Measurements from ENCODE around the gene VWC2. TPM values are rescaled to one million over a fixed set of nuclear protein-coding genes. Genes with fewer than 3 reads are reported as not detected.
A peak's percentile ranks its signal among the peaks of the same experiment; 100 is the strongest.
"Not testable (repeated sequence)": the region's sequence is repeated elsewhere in the genome, so short reads cannot be mapped to it uniquely, and the experiment has no call there.

The VWC2 gene
- total and polyA plus RNA-seq, 9 donors: 1.7 to 16.7 (median 6.1) TPM

- peak overlapping the region in 1 of 2 donors; percentile 11 for H3K27ac ChIP-seq
- H3K9me3 ChIP-seq: no peaks in the 10 kb centered on the region
- no peak for DNase-seq
- H3K27me3 ChIP-seq: no peaks in the 10 kb centered on the region
- no peaks in the 10 kb centered on the region for H3K36me3 ChIP-seq
- intact Hi-C loops (cut with DNase I): loop anchor here in 2 of 4 donors (10.0 kb wide), 2 partner anchors 66 to 1526 kb away; partner anchors contain the start of gene VWC2 (in 1 of the 2)
- H3K4me3 ChIP-seq: no peak overlapping the region
- H3K4me1 ChIP-seq (ENCODE audit: insufficient read depth): no peaks in the 10 kb centered on the region
- no peak for TF ChIP-seq POLR2A (IDR thresholded peaks at IDR 0.05)
- TF ChIP-seq EP300 (IDR thresholded peaks at IDR 0.05): no peak
- TF ChIP-seq, protein P1, sequence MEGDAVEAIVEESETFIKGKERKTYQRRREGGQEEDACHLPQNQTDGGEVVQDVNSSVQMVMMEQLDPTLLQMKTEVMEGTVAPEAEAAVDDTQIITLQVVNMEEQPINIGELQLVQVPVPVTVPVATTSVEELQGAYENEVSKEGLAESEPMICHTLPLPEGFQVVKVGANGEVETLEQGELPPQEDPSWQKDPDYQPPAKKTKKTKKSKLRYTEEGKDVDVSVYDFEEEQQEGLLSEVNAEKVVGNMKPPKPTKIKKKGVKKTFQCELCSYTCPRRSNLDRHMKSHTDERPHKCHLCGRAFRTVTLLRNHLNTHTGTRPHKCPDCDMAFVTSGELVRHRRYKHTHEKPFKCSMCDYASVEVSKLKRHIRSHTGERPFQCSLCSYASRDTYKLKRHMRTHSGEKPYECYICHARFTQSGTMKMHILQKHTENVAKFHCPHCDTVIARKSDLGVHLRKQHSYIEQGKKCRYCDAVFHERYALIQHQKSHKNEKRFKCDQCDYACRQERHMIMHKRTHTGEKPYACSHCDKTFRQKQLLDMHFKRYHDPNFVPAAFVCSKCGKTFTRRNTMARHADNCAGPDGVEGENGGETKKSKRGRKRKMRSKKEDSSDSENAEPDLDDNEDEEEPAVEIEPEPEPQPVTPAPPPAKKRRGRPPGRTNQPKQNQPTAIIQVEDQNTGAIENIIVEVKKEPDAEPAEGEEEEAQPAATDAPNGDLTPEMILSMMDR (IDR thresholded peaks at IDR 0.05): no peak
- 52 to 63% (median 55%) methylated on average over 5 of the region's 5 CpGs for WGBS, 3 donors
Measured at GRCh38 chr7:49840751-49841405, 67.4 kb downstream of the VWC2 start.

DNA sequence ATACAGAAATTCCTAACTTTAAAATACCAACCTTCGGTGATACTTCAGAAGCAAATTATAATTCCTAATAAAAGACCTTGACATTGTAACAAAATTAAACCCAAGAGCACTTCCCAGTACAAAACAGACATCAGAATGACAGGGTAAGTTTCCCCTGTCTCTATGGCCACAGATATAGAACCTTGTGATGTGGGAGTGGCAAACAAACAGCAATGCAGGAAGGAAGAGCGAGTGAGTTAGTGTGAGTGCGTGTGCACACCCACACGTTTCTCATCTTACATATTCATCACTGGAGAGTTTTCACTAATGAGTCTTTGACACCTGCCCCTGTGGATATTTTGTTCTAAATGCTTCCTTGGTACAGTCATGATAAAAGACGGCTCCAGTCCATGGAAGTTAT, 72.2 kb downstream of the VWC2 start:
- intact Hi-C loops (cut with DNase I): loop anchor here in 2 of 4 donors (10.0 kb wide), 2 partner anchors 71 to 1531 kb away; partner anchors contain the start of gene VWC2 (in 1 of the 2)
- no peak overlapping the region for H3K4me3 ChIP-seq
- WGBS, 3 donors: 48 to 62% (median 54%) methylated on average over 5 of the region's 5 CpGs
- TF ChIP-seq, protein P1 (IDR thresholded peaks at IDR 0.05): no peak
- TF ChIP-seq EP300 (IDR thresholded peaks at IDR 0.05) (no peak), POLR2A (IDR thresholded peaks at IDR 0.05) (no peak)
- no peaks in the 10 kb centered on the region for H3K36me3 ChIP-seq
- no peaks in the 10 kb centered on the region for H3K27me3 ChIP-seq
- no peak for DNase-seq
- no peaks in the 10 kb centered on the region for H3K4me1 ChIP-seq (ENCODE audit: insufficient read depth)
- H3K9me3 ChIP-seq: no peaks in the 10 kb centered on the region
- no peak overlapping the region for H3K27ac ChIP-seq

DNA sequence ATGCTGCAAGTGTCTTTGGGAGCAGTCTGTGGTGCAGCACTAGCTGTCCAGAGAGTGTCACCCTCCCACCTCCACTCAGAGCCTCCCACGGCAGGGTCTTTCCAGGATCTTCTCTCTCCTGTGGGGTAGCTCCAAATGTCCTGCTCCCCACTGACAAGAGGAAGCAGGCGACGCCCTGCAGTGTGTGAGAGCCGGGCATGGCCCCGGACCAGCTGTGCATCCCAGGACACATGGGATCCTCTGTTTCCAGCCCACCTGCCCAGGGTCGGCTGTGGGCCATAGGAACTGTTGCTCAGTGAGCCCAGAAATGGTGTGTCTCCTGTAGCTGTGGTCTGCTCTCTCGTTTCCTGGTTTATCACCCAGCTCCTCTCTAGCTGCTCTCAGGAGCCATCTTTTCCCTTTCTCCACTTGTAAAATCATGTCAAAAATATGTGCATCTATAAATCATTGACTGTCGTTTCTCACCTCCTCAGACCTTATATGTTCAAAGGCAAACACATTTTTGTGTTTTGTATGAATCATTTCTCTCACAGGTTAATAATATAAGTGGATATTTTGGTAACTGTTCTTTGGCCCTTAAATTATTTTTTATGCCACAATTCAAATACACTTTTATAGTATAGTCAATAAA, 74.9 kb downstream of the VWC2 start:
- H3K4me1 ChIP-seq (ENCODE audit: insufficient read depth): no peaks in the 10 kb centered on the region
- intact Hi-C loops (cut with DNase I): loop anchor here in 2 of 4 donors (10.0 kb wide), 2 partner anchors 74 to 1534 kb away; partner anchors contain the start of gene VWC2 (in 1 of the 2)
- H3K36me3 ChIP-seq: no peaks in the 10 kb centered on the region
- H3K4me3 ChIP-seq: no peak overlapping the region
- TF ChIP-seq, protein P1 (IDR thresholded peaks at IDR 0.05): no peak
- TF ChIP-seq POLR2A (IDR thresholded peaks at IDR 0.05) (no peak), EP300 (IDR thresholded peaks at IDR 0.05) (no peak)
- no peaks in the 10 kb centered on the region for H3K9me3 ChIP-seq
- H3K27ac ChIP-seq: no peak overlapping the region
- WGBS, 3 donors: 78 to 89% (median 82%) methylated on average over 8 of the region's 8 CpGs
- no peak for DNase-seq
- no peaks in the 10 kb centered on the region for H3K27me3 ChIP-seq

GRCh38 chr7:49850921-49851613, 77.6 kb downstream of the VWC2 start:
- intact Hi-C loops (cut with DNase I): loop anchor here in 2 of 4 donors (10.0 kb wide), 3 partner anchors 76 to 1556 kb away; partner anchors contain the start of gene VWC2 (in 1 of the 2)
- peak in 1 of 5 donors; percentile 55 for DNase-seq
- no peaks in the 10 kb centered on the region for H3K27me3 ChIP-seq
- no peak overlapping the region for H3K27ac ChIP-seq
- H3K36me3 ChIP-seq: no peaks in the 10 kb centered on the region
- no peaks in the 10 kb centered on the region for H3K4me1 ChIP-seq (ENCODE audit: insufficient read depth)
- WGBS, 3 donors: 81 to 86% (median 84%) methylated on average over 10 of the region's 10 CpGs
- TF ChIP-seq, protein P1 (IDR thresholded peaks at IDR 0.05): no peak
- no peaks in the 10 kb centered on the region for H3K9me3 ChIP-seq
- no peak overlapping the region for H3K4me3 ChIP-seq

DNA sequence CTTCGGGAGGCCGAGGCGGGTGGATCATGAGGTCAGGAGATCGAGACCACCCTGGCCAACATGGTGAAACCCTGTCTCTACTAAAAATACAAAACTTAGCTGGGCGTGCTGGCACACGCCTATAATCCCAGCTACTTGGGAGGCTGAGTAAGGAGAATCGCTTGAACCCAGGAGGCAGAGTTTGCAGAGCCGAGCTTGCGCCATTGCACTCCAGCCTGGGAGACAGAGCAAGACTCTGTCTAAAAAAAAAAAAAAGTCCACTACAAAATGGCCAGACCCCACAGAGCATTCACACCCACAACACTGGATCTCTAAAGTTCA, 78.1 kb downstream of the VWC2 start:
- not testable (repeated sequence) for H3K4me3 ChIP-seq; H3K27me3 ChIP-seq; H3K27ac ChIP-seq; DNase-seq; H3K4me1 ChIP-seq (ENCODE audit: insufficient read depth); H3K36me3 ChIP-seq; H3K9me3 ChIP-seq
- WGBS, 3 donors: 94 to 96% (median 96%) methylated on average over 9 of the region's 9 CpGs
- intact Hi-C loops (cut with DNase I): loop anchor here in 2 of 4 donors (10.0 kb wide), 3 partner anchors 77 to 1557 kb away; partner anchors contain the start of gene VWC2 (in 1 of the 2)

Measured in ovary (tissue), 9 donors.